ENCODE results near the gene AIG1.

The AIG1 gene

GRCh38 chr6:143205991-143206390, 145.3 kb downstream of the AIG1 start:
- ChIA-PET CTCF (no interaction called here), POLR2A (no interaction called here)
- no peak for DNase-seq (ENCODE audit: extremely low spot score)
- TF ChIP-seq ARNT (IDR thresholded peaks at IDR 0.05) (no peak), PKNOX1 (IDR thresholded peaks at IDR 0.05) (peak; percentile 57)

- ChIA-PET CTCF (no interaction called here), POLR2A (no interaction called here)
- TF ChIP-seq NFRKB (IDR thresholded peaks at IDR 0.05) (no peak), L3MBTL2 (conservative IDR thresholded peaks at IDR 0.05) (no peak), CTBP1 (IDR thresholded peaks at IDR 0.05; ENCODE audit: borderline replicate concordance) (no peak), PKNOX1 (IDR thresholded peaks at IDR 0.05) (no peak), HDGF (IDR thresholded peaks at IDR 0.05; ENCODE audit: borderline replicate concordance) (no peak)
- no peak for DNase-seq (ENCODE audit: extremely low spot score)
Observed at GRCh38 chr6:143206550-143206949, 145.9 kb downstream of the AIG1 start.

- TF ChIP-seq CTBP1 (IDR thresholded peaks at IDR 0.05; ENCODE audit: borderline replicate concordance) (no peak), ZNF384 (IDR thresholded peaks at IDR 0.05) (no peak), FOXA1 (IDR thresholded peaks at IDR 0.05) (no peak), SUZ12 (IDR thresholded peaks at IDR 0.05) (no peak), L3MBTL2 (conservative IDR thresholded peaks at IDR 0.05) (no peak), LEF1 (IDR thresholded peaks at IDR 0.05; ENCODE audit: borderline replicate concordance) (no peak), NFRKB (IDR thresholded peaks at IDR 0.05) (no peak), BHLHE40 (IDR thresholded peaks at IDR 0.05; ENCODE audit: borderline replicate concordance) (no peak), TARDBP (IDR thresholded peaks at IDR 0.05) (no peak), ELF4 (IDR thresholded peaks at IDR 0.05) (no peak), HDGF (IDR thresholded peaks at IDR 0.05; ENCODE audit: borderline replicate concordance) (no peak), FOXK2 (IDR thresholded peaks at IDR 0.05) (no peak)
- ChIA-PET CTCF (no interaction called here), POLR2A (no interaction called here)
- DNase-seq (ENCODE audit: extremely low spot score): no peak
Observed at GRCh38 chr6:143210420-143210819, 149.7 kb downstream of the AIG1 start.

- TF ChIP-seq SUZ12 (IDR thresholded peaks at IDR 0.05): no peak
- TF ChIP-seq TARDBP (IDR thresholded peaks at IDR 0.05): no peak
- TF ChIP-seq ELF4 (IDR thresholded peaks at IDR 0.05): no peak
- TF ChIP-seq L3MBTL2 (conservative IDR thresholded peaks at IDR 0.05): no peak
- no peak for TF ChIP-seq FOXK2 (IDR thresholded peaks at IDR 0.05)
- no peak for TF ChIP-seq PKNOX1 (IDR thresholded peaks at IDR 0.05)
- no peak for TF ChIP-seq ZNF384 (IDR thresholded peaks at IDR 0.05)
- TF ChIP-seq FOXA1 (IDR thresholded peaks at IDR 0.05): no peak
- no peak for TF ChIP-seq FOXM1 (IDR thresholded peaks at IDR 0.05; ENCODE audit: borderline replicate concordance)
- TF ChIP-seq ARNT (IDR thresholded peaks at IDR 0.05): no peak
- TF ChIP-seq NFRKB (IDR thresholded peaks at IDR 0.05): no peak
- no peak for TF ChIP-seq CTBP1 (IDR thresholded peaks at IDR 0.05; ENCODE audit: borderline replicate concordance)
- no peak for TF ChIP-seq LEF1 (IDR thresholded peaks at IDR 0.05; ENCODE audit: borderline replicate concordance)
- TF ChIP-seq SP1 (IDR thresholded peaks at IDR 0.05): no peak
- DNase-seq (ENCODE audit: extremely low spot score): no peak
- CTCF ChIA-PET: no interaction called here
- POLR2A ChIA-PET: no interaction called here
Observed at GRCh38 chr6:143213859-143214376, 153.2 kb downstream of the AIG1 start.

GRCh38 chr6:143215363-143215762, 154.7 kb downstream of the AIG1 start:
- CTCF ChIA-PET: no interaction called here
- TF ChIP-seq ZNF384 (IDR thresholded peaks at IDR 0.05): no peak
- TF ChIP-seq SUZ12 (IDR thresholded peaks at IDR 0.05): no peak
- TF ChIP-seq TARDBP (IDR thresholded peaks at IDR 0.05): no peak
- no peak for TF ChIP-seq LEF1 (IDR thresholded peaks at IDR 0.05; ENCODE audit: borderline replicate concordance)
- no peak for TF ChIP-seq BHLHE40 (IDR thresholded peaks at IDR 0.05; ENCODE audit: borderline replicate concordance)
- DNase-seq (ENCODE audit: extremely low spot score): no peak
- POLR2A ChIA-PET: no interaction called here

GRCh38 chr6:143215771-143216170, 155.1 kb downstream of the AIG1 start:
- TF ChIP-seq FOXA1 (IDR thresholded peaks at IDR 0.05) (no peak), FOXK2 (IDR thresholded peaks at IDR 0.05) (no peak), TARDBP (IDR thresholded peaks at IDR 0.05) (no peak), ZNF384 (IDR thresholded peaks at IDR 0.05) (no peak), HDGF (IDR thresholded peaks at IDR 0.05; ENCODE audit: borderline replicate concordance) (no peak), SP1 (IDR thresholded peaks at IDR 0.05) (no peak), CTBP1 (IDR thresholded peaks at IDR 0.05; ENCODE audit: borderline replicate concordance) (no peak), FOXM1 (IDR thresholded peaks at IDR 0.05; ENCODE audit: borderline replicate concordance) (no peak), PKNOX1 (IDR thresholded peaks at IDR 0.05) (no peak), NFRKB (IDR thresholded peaks at IDR 0.05) (no peak), LEF1 (IDR thresholded peaks at IDR 0.05; ENCODE audit: borderline replicate concordance) (no peak), L3MBTL2 (conservative IDR thresholded peaks at IDR 0.05) (no peak), BHLHE40 (IDR thresholded peaks at IDR 0.05; ENCODE audit: borderline replicate concordance) (no peak), SUZ12 (IDR thresholded peaks at IDR 0.05) (no peak), ELF4 (IDR thresholded peaks at IDR 0.05) (no peak), ARNT (IDR thresholded peaks at IDR 0.05) (no peak)
- DNase-seq (ENCODE audit: extremely low spot score): no peak
- CTCF ChIA-PET: no interaction called here
- POLR2A ChIA-PET: no interaction called here
